ENCODE data around the gene SHANK1.

Gene SHANK1

GRCh38 chr19:50678323-50678722 is 41.3 kb downstream of the SHANK1 start:
- DNase-seq: no peak

DNA sequence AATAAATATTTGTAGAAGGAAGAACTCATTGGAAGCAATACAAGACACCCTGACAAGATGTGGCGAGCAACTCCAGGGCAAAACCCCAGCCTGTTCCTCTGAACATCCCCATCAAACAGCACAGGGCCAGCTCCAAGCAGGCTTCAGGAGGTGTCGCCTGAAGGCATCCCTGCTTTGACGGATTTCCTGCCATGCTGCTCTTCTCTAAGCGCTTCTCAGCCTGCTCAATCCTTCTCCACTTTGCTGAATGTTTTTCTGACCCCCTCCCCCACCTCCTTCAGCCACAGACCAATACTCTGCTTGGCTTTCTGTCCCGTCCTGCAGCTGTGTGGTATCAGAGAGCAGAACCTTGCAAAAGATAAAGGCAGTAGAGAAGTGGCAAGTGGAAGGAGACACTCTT is 42.0 kb downstream of the SHANK1 start:
- DNase-seq: no peak

DNA sequence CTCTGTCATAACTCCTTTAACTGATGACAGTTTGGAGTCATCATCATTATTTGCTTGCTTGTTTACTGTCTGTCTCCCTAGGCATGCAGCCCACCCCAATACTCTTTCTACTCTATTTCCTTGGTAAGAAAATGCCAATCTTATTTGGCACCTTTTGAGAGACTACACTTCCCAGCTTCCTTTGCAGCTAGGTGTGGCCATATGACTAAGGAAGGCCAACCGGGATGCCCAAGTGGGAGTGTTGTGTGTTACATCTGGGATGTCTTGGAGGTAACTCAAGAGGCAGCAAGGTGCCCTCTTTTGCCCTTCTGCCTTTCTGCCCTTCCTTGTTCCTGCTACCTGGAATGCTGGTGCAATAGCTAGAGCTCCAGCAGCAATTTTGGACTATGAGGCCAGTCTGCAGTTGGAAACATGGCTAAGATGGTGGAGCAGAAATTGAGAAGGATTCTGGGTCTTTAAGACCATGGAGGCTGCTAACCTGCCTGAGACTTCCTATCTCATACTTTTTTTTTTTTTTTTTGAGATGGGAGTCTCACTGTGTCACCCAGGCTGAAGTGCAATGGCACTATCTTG is 42.9 kb downstream of the SHANK1 start:
- DNase-seq: no peak

GRCh38 chr19:50673118-50673517 is 46.5 kb downstream of the SHANK1 start:
- DNase-seq: no peak

GRCh38 chr19:50670102-50670380 is 49.6 kb downstream of the SHANK1 start:
- no peak for DNase-seq

- DNase-seq: peak; percentile 70
These were observed 50.1 kb downstream of the SHANK1 start for GRCh38 chr19:50669302-50670101.

GRCh38 chr19:50668879-50669278 is 50.7 kb downstream of the SHANK1 start:
- DNase-seq: no peak

- no peak for DNase-seq
These were observed 51.2 kb downstream of the SHANK1 start for GRCh38 chr19:50668416-50668815.

DNA sequence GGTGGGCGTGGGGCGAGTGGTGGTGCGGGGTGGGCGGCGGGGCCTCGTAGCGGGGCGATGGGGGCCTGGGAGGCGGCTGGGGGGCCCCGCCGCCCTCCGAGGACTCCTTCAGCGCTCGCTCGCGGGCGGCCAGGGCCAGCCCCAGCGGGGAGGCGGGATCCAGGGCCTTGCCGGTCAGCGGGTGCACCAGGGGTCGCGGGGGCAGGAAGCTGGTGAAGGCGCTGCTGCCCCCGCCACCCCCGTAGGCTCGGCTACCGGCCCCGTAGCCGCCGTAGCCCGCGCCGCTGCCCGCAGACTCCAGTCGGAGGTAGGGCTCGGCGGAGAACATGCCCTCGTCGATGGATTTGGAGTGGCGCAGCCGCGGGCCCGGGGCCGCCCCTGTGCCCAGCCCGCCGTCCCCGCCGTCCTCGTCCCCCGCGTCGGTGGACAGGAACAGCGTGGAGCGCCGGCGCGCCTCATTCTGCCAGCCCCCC is 51.8 kb downstream of the SHANK1 start:
- no peak for DNase-seq

DNA sequence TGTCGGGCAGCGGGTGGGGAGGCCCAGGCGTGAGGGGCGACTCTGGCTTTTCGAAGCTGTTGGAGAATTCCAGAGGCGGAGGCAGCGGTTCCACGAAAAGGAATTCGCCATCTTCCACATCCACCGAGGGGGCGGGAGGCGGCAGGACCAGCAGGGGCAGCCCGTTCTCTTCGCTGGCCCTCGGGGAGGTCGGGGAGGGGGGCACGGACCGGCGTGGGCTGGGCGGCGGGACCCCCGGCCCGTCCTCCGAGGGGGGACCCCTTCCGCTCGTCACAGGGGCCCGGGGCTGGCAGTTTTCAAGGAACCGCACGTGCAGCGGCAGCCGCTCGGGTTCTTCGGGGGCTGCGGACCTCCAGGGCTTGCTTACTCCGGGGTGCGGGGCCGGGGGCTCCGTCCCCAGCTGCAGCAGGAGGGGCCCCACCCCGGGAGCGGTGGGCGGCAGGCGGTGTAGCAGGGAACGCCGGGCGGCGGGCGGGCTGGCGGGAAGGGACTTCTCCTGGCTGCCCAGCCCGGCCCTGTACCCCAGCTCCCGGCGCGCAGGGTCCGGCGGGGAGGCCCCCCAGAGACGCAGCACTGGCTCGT is 52.3 kb downstream of the SHANK1 start:
- no peak for DNase-seq

- no peak for DNase-seq
These were observed 53.0 kb downstream of the SHANK1 start for GRCh38 chr19:50666346-50667176.

DNA sequence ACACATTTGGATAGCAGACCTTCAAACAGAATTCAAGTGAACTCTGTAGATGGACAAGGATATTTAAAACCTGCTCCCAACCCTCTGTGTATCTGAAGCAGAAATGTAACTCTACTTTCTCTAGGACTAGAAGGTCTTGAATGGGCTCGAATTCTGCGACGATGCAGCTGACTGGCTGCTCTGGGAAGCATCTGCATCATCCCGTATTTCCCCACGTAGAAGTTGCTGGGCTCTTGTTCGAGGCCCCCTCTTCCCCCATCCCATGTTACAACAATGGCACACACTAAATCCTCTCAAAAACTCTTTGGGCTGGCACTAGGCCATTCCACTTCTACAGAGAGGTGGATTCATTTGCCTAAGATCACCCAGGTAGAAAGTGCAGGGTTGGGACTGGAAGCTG is 55.4 kb downstream of the SHANK1 start:
- DNase-seq: no peak

DNA sequence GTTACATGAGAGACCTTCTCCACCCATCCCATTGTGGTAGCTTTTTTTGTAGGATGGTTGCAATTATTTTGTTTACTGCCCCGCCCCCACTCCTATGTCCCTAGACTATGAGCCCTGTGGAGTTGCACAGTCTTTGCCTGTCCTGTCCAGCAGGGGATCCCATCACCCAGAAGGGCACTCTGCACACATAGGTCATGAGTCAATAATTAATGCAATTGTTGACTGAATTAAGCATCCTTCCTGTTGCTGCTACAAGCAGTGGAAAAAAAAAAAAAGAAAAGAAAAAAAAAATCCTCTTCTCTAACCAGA is 56.2 kb downstream of the SHANK1 start:
- DNase-seq: no peak

DNA sequence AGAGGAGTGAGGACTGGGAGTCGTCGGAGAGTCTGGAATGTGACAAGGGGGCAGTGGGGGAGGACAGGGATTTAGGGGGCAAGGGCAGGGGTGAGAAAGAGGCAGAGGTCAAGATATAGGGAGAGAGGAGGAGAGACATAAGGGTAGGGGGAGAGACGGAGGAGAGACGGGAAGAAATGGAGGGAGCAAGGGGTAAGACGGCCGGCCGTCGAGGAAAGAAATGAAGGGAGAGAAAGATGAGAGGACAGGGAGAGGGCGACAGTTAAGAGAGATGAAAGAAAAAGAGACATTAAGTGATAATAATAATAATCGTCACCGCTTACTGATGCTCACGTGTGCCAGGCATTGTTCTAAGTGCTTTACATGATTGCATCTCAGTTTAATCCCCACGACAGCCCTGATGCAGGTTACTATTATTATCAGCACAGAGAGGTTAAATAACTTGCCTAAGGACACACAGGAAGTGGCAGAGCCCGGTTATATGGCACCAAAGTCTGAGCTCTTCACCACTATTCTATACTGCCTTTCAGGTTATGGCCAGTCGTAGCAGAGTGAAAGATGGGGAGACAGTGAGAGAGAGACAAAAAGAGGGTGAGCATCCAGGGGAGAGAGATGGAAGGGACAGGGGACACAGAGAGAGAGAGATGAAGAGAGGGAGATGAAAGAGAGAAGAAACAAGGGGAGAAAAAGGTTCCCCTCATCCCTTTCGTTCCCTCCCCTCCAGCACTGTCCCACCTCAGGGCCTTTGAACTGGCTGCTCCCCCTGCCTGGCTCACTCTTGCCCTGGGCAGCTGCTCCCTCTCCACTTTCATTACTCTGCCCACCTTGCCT is 56.7 kb downstream of the SHANK1 start:
- no peak for DNase-seq

GRCh38 chr19:50661766-50662650 is 57.6 kb downstream of the SHANK1 start:
- DNase-seq: no peak

GRCh38 chr19:50661023-50661422 is 58.6 kb downstream of the SHANK1 start:
- DNase-seq: no peak

DNA sequence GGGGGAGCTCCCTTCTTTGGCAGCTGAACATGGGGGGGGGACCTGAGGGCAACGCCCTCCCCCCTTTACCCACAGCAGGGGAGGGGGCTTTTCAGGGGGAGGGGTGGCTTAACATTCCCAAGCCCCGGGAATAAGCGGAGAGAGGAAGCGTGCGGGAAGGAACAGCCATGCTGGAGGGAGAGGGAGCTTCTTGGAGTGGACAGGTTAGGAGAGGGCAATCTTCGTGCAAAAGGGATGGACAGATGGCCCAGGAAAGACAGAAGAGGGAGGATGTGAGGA is 59.6 kb downstream of the SHANK1 start:
- no peak for DNase-seq

GRCh38 chr19:50659318-50660087 is 60.1 kb downstream of the SHANK1 start:
- DNase-seq: no peak

GRCh38 chr19:50658441-50659317 is 60.9 kb downstream of the SHANK1 start:
- peak; percentile 86 for DNase-seq
